ENCODE results near the gene DNAH14.

Gene DNAH14

DNA sequence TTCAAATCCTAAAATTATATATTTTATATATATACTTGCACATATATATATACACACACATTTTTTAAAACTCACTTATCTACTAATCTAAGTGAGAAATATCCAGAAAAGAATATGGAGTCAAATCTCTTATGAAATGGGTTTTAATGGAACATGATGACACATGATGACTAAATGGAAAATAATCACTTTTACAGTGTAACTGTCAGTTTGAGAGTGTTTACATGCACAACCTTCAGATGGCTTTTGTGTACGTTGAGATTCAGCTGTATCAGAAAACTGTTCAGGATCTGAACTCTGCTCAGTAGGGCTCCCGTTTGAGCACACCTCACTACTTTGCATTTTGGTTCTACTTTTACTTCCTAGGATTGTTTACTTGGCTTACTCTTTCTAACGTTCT, 189.8 kb downstream of the DNAH14 start:
- CTCF ChIA-PET, result no interaction called here
- POLR2A ChIA-PET, result no interaction called here
- H3K4me1 ChIP-seq (ENCODE audit: control insufficient read depth, insufficient read depth, low read length), result no peaks in the 10 kb centered on the region
- H3K4me3 ChIP-seq (ENCODE audit: low read depth, low read length), result no peak overlapping the region
- H3K9me3 ChIP-seq (ENCODE audit: control insufficient read depth, insufficient read depth, low read depth, low read length), result no peaks in the 10 kb centered on the region
- peaks cover under 1 to 3% of the 10 kb centered on the region in 2 experiments; a peak in 2 of 3 replicates for H3K36me3 ChIP-seq (ENCODE audit: control insufficient read depth in 2 of 2, insufficient read depth in 1 of 2, low read length in 2 of 2)
- TF ChIP-seq ZNF157 (tag by site-specific recombination; IDR thresholded peaks at IDR 0.05) (no peak), ZNF501 (tag by site-specific recombination; IDR thresholded peaks at IDR 0.05) (no peak)
- TF ChIP-seq, protein P1, sequence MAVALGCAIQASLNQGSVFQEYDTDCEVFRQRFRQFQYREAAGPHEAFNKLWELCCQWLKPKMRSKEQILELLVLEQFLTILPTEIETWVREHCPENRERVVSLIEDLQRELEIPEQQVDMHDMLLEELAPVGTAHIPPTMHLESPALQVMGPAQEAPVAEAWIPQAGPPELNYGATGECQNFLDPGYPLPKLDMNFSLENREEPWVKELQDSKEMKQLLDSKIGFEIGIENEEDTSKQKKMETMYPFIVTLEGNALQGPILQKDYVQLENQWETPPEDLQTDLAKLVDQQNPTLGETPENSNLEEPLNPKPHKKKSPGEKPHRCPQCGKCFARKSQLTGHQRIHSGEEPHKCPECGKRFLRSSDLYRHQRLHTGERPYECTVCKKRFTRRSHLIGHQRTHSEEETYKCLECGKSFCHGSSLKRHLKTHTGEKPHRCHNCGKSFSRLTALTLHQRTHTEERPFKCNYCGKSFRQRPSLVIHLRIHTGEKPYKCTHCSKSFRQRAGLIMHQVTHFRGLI (tag by site-specific recombination; IDR thresholded peaks at IDR 0.05), result no peak
- H3K27ac ChIP-seq (ENCODE audit: extremely low read depth, low read depth, low read length), result no peak overlapping the region

DNA sequence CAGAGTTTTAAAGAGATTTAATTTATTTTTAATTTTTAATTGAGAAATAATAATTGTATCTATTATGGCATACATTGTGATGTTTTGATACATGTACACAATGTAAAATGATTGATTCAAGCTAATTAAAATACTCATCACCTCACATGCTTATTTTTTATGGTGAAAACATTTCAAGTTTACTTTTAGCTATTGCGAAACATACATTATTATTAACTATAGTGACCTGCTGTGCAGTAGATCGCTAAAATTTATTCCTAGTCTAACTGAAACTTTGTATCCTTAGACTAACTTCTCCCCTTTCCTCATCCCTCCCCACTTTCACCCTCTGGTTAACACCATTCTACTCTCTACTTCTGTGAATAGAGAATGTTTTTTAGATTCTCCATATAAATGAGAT, 191.6 kb downstream of the DNAH14 start:
- Histone ChIP-seq H3K36me3 (ENCODE audit: control insufficient read depth in 2 of 2, insufficient read depth in 1 of 2, low read length in 2 of 2) (peaks cover 8 to 18% of the 10 kb centered on the region in 2 experiments; a peak in 2 of 3 replicates), H3K9me3 (ENCODE audit: control insufficient read depth, insufficient read depth, low read depth, low read length) (no peaks in the 10 kb centered on the region; the same call in 1 of the 2 replicates), H3K4me3 (ENCODE audit: low read depth, low read length) (no peak overlapping the region), H3K4me1 (ENCODE audit: control insufficient read depth, insufficient read depth, low read length) (no peaks in the 10 kb centered on the region), H3K27ac (ENCODE audit: extremely low read depth, low read depth, low read length) (no peak overlapping the region)
- no peak for TF ChIP-seq OVOL3 (tag by site-specific recombination; IDR thresholded peaks at IDR 0.05)
- no peak for TF ChIP-seq ZNF600 (tag by site-specific recombination; IDR thresholded peaks at IDR 0.05)
- TF ChIP-seq ZNF585B (tag by site-specific recombination; IDR thresholded peaks at IDR 0.05), result no peak
- CTCF ChIA-PET, result interaction anchor here (0.6 kb wide), 1 partner anchor 1306 kb away, joined by 3 read pairs; no protein-coding TSS in a partner anchor
- POLR2A ChIA-PET, result no interaction called here

DNA sequence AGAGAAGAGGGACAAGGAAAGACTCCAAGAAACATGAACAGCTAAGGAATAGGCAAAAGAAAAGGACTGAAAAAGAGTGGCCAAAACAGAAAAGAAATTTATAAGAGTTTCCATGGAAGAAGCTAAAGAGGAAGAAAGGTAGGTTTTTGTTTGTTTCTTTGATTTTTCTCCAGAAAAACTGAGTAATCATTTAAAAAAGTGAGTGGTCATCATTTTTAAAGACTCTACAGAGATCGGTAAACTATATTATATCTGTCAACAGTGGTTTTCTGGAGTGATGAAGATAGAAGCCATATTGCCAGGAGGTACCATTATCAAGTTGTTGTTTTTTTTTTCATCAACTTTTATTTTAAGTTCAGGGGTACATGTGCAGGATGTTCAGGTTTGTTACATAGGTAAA, 202.4 kb downstream of the DNAH14 start:
- Histone ChIP-seq H3K27ac (ENCODE audit: extremely low read depth, low read depth, low read length) (no peak overlapping the region), H3K4me3 (ENCODE audit: low read depth, low read length) (no peak overlapping the region), H3K4me1 (ENCODE audit: control insufficient read depth, insufficient read depth, low read length) (no peaks in the 10 kb centered on the region), H3K9me3 (ENCODE audit: control insufficient read depth, insufficient read depth, low read depth, low read length) (no peaks in the 10 kb centered on the region), H3K36me3 (ENCODE audit: control insufficient read depth in 2 of 2, insufficient read depth in 1 of 2, low read length in 2 of 2) (no peaks in the 10 kb centered on the region)
- ChIA-PET POLR2A (no interaction called here), CTCF (no interaction called here)
- TF ChIP-seq ZNF202 (tag by site-specific recombination; IDR thresholded peaks at IDR 0.05; ENCODE audit: borderline replicate concordance), result no peak
- TF ChIP-seq ZNF777 (tag by site-specific recombination; IDR thresholded peaks at IDR 0.05; ENCODE audit: borderline replicate concordance), result no peak
- TF ChIP-seq SETDB1 (IDR thresholded peaks at IDR 0.05; ENCODE audit: insufficient read length, low read length), result no peak
- TF ChIP-seq YY2 (tag by site-specific recombination; IDR thresholded peaks at IDR 0.05), result no peak
- no peak for TF ChIP-seq ZNF501 (tag by site-specific recombination; IDR thresholded peaks at IDR 0.05)
- TF ChIP-seq ZNF555 (tag by site-specific recombination; conservative IDR thresholded peaks at IDR 0.05), result no peak
- TF ChIP-seq, protein P2, sequence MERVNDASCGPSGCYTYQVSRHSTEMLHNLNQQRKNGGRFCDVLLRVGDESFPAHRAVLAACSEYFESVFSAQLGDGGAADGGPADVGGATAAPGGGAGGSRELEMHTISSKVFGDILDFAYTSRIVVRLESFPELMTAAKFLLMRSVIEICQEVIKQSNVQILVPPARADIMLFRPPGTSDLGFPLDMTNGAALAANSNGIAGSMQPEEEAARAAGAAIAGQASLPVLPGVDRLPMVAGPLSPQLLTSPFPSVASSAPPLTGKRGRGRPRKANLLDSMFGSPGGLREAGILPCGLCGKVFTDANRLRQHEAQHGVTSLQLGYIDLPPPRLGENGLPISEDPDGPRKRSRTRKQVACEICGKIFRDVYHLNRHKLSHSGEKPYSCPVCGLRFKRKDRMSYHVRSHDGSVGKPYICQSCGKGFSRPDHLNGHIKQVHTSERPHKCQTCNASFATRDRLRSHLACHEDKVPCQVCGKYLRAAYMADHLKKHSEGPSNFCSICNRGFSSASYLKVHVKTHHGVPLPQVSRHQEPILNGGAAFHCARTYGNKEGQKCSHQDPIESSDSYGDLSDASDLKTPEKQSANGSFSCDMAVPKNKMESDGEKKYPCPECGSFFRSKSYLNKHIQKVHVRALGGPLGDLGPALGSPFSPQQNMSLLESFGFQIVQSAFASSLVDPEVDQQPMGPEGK (tag by site-specific recombination; IDR thresholded peaks at IDR 0.05), result no peak
- TF ChIP-seq ZNF843 (tag by site-specific recombination; IDR thresholded peaks at IDR 0.05), result no peak
- TF ChIP-seq ZNF544 (tag by site-specific recombination; IDR thresholded peaks at IDR 0.05), result no peak
- TF ChIP-seq SALL2 (tag by site-specific recombination; IDR thresholded peaks at IDR 0.05; ENCODE audit: borderline replicate concordance), result no peak
- no peak for TF ChIP-seq ZNF10 (tag by site-specific recombination; IDR thresholded peaks at IDR 0.05)
- TF ChIP-seq ZNF146 (tag by site-specific recombination; IDR thresholded peaks at IDR 0.05), result no peak
- TF ChIP-seq, protein P3, sequence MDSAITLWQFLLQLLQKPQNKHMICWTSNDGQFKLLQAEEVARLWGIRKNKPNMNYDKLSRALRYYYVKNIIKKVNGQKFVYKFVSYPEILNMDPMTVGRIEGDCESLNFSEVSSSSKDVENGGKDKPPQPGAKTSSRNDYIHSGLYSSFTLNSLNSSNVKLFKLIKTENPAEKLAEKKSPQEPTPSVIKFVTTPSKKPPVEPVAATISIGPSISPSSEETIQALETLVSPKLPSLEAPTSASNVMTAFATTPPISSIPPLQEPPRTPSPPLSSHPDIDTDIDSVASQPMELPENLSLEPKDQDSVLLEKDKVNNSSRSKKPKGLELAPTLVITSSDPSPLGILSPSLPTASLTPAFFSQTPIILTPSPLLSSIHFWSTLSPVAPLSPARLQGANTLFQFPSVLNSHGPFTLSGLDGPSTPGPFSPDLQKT (IDR thresholded peaks at IDR 0.05; ENCODE audit: borderline replicate concordance, low read depth, low read length), result no peak
- TF ChIP-seq, protein P4, sequence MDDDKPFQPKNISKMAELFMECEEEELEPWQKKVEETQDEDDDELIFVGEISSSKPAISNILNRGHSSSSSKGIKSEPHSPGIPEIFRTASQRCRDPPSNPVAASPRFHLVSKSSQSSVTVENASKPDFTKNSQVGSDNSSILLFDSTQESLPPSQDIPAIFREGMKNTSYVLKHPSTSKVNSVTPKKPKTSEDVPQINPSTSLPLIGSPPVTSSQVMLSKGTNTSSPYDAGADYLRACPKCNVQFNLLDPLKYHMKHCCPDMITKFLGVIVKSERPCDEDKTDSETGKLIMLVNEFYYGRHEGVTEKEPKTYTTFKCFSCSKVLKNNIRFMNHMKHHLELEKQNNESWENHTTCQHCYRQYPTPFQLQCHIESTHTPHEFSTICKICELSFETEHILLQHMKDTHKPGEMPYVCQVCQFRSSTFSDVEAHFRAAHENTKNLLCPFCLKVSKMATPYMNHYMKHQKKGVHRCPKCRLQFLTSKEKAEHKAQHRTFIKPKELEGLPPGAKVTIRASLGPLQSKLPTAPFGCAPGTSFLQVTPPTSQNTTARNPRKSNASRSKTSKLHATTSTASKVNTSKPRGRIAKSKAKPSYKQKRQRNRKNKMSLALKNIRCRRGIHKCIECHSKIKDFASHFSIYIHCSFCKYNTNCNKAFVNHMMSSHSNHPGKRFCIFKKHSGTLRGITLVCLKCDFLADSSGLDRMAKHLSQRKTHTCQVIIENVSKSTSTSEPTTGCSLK (tag by site-specific recombination; IDR thresholded peaks at IDR 0.05), result no peak
- no peak for TF ChIP-seq ZNF600 (tag by site-specific recombination; IDR thresholded peaks at IDR 0.05)
- no peak for TF ChIP-seq ZBTB8A (tag by site-specific recombination; IDR thresholded peaks at IDR 0.05)
- TF ChIP-seq ZNF404 (tag by site-specific recombination; IDR thresholded peaks at IDR 0.05), result no peak
